Skeletal muscle tissue (tissue), 4 donors: ENCODE results near the gene ANTXR2. TPM values are rescaled to one million over a fixed set of nuclear protein-coding genes. Genes with fewer than 3 reads are reported as not detected.
"Not testable (repeated sequence)": the region's sequence is repeated elsewhere in the genome, so short reads cannot be mapped to it uniquely, and the experiment has no call there.

Experiments used
- H3K27ac ChIP-seq: one replicate; pipeline ENCODE4 v1.7.0; 2013; ENCODE audit warnings: mild to moderate bottlenecking, low read depth, low read length, inconsistent platforms
- H3K27me3 ChIP-seq, 3 donors: one replicate each; pipeline ENCODE4 v1.7.0; 2013; ENCODE audit warnings: low read length in 3 of 3; ENCODE audit not compliant: control insufficient read depth in 3 of 3, insufficient read depth in 3 of 3
- H3K36me3 ChIP-seq, 3 donors: one replicate each; pipeline ENCODE4 v1.7.0; 2013; ENCODE audit warnings: low read length in 3 of 3; ENCODE audit not compliant: control insufficient read depth in 3 of 3, insufficient read depth in 3 of 3
- H3K4me1 ChIP-seq, 3 donors: one replicate each; pipeline ENCODE4 v1.7.0; 2013; ENCODE audit warnings: low read length in 3 of 3, mild to moderate bottlenecking in 3 of 3; ENCODE audit not compliant: control insufficient read depth in 3 of 3, insufficient read depth in 3 of 3
- H3K4me3 ChIP-seq, 3 donors: one replicate each; pipeline ENCODE4 v1.7.0; 2013; ENCODE audit warnings: low read length in 3 of 3
- H3K9ac ChIP-seq, 3 donors: one replicate each; pipeline ENCODE4 v1.7.0; 2013; ENCODE audit warnings: low read length in 3 of 3, mild to moderate bottlenecking in 3 of 3, moderate library complexity in 2 of 3, low read depth in 1 of 3
- H3K9me3 ChIP-seq, 3 donors: one replicate each; pipeline ENCODE4 v1.7.0; 2013; ENCODE audit warnings: low read length in 3 of 3; ENCODE audit not compliant: control insufficient read depth in 3 of 3
- total RNA-seq: library from RNA; depleted of rRNA; stranded (reverse); fragments of >200 nt; gene quantifications from one replicate; pipeline ENCODE4 v1.2.3, GENCODE V29; 2014
- donor health status: Osteomylitis.

The ANTXR2 gene
- total RNA-seq, 1 donor from 2014 or later: 45.9 TPM

GRCh38 chr4:80004319-80004718 lies 68.7 kb downstream of the ANTXR2 start:
- H3K36me3 ChIP-seq: peaks cover 0 to 3% (median 2%) of the 10 kb centered on the region in 3 donors
- no peak overlapping the region for H3K27ac ChIP-seq
- no peaks in the 10 kb centered on the region for H3K4me1 ChIP-seq
- no peak overlapping the region for H3K4me3 ChIP-seq
- H3K9ac ChIP-seq: no peak overlapping the region
- peaks cover 0 to 5% (median 0%) of the 10 kb centered on the region in 3 donors for H3K9me3 ChIP-seq
- no peaks in the 10 kb centered on the region for H3K27me3 ChIP-seq

GRCh38 chr4:80002559-80002958 lies 70.5 kb downstream of the ANTXR2 start:
- H3K4me1 ChIP-seq: not testable (repeated sequence)

GRCh38 chr4:79999048-79999447 lies 74.0 kb downstream of the ANTXR2 start:
- H3K9ac ChIP-seq, H3K27me3 ChIP-seq, H3K9me3 ChIP-seq, H3K36me3 ChIP-seq, H3K4me1 ChIP-seq, H3K27ac ChIP-seq, H3K4me3 ChIP-seq: not testable (repeated sequence)

More at GRCh38 chr4:80002559-80002958, 70.5 kb downstream of the ANTXR2 start:
- not testable (repeated sequence) for H3K4me3 ChIP-seq, H3K9ac ChIP-seq, H3K36me3 ChIP-seq, H3K27me3 ChIP-seq, H3K27ac ChIP-seq, H3K9me3 ChIP-seq

GRCh38 chr4:79998201-79998600 lies 74.8 kb downstream of the ANTXR2 start:
- H3K36me3 ChIP-seq: no peaks in the 10 kb centered on the region
- no peak overlapping the region for H3K4me3 ChIP-seq
- no peaks in the 10 kb centered on the region for H3K27me3 ChIP-seq
- H3K27ac ChIP-seq: no peak overlapping the region
- H3K4me1 ChIP-seq: no peaks in the 10 kb centered on the region
- H3K9me3 ChIP-seq: no peaks in the 10 kb centered on the region
- H3K9ac ChIP-seq: no peak overlapping the region

GRCh38 chr4:79996851-79997250 lies 76.2 kb downstream of the ANTXR2 start:
- H3K4me1 ChIP-seq: no peaks in the 10 kb centered on the region
- no peaks in the 10 kb centered on the region for H3K9me3 ChIP-seq
- H3K27me3 ChIP-seq: no peaks in the 10 kb centered on the region
- no peak overlapping the region for H3K9ac ChIP-seq
- no peaks in the 10 kb centered on the region for H3K36me3 ChIP-seq
- H3K27ac ChIP-seq: no peak overlapping the region
- H3K4me3 ChIP-seq: no peak overlapping the region

GRCh38 chr4:79993476-79993875 lies 79.6 kb downstream of the ANTXR2 start:
- Histone ChIP-seq H3K4me1 (no peaks in the 10 kb centered on the region), H3K4me3 (no peak overlapping the region), H3K36me3 (no peaks in the 10 kb centered on the region), H3K27me3 (no peaks in the 10 kb centered on the region), H3K9ac (no peak overlapping the region), H3K27ac (no peak overlapping the region), H3K9me3 (no peaks in the 10 kb centered on the region)

GRCh38 chr4:79991601-79992000 lies 81.4 kb downstream of the ANTXR2 start:
- no peak overlapping the region for H3K27ac ChIP-seq
- no peaks in the 10 kb centered on the region for H3K27me3 ChIP-seq
- H3K4me1 ChIP-seq: no peaks in the 10 kb centered on the region
- no peak overlapping the region for H3K4me3 ChIP-seq
- H3K9me3 ChIP-seq: no peaks in the 10 kb centered on the region
- H3K9ac ChIP-seq: no peak overlapping the region
- no peaks in the 10 kb centered on the region for H3K36me3 ChIP-seq

GRCh38 chr4:79991100-79991499 lies 81.9 kb downstream of the ANTXR2 start:
- not testable (repeated sequence) for H3K4me3 ChIP-seq, H3K9ac ChIP-seq, H3K27me3 ChIP-seq, H3K9me3 ChIP-seq, H3K36me3 ChIP-seq, H3K27ac ChIP-seq, H3K4me1 ChIP-seq

- H3K4me1 ChIP-seq: no peaks in the 10 kb centered on the region
- no peak overlapping the region for H3K27ac ChIP-seq
- no peak overlapping the region for H3K9ac ChIP-seq
- H3K4me3 ChIP-seq: no peak overlapping the region
- no peaks in the 10 kb centered on the region for H3K36me3 ChIP-seq
- H3K9me3 ChIP-seq: no peaks in the 10 kb centered on the region
- no peaks in the 10 kb centered on the region for H3K27me3 ChIP-seq
These were observed 85.6 kb downstream of the ANTXR2 start for GRCh38 chr4:79987401-79987800.

- Histone ChIP-seq H3K9me3 (no peaks in the 10 kb centered on the region), H3K9ac (no peak overlapping the region), H3K27me3 (no peaks in the 10 kb centered on the region), H3K4me1 (no peaks in the 10 kb centered on the region), H3K36me3 (no peaks in the 10 kb centered on the region), H3K4me3 (no peak overlapping the region), H3K27ac (no peak overlapping the region)
These were observed 89.6 kb downstream of the ANTXR2 start for GRCh38 chr4:79983431-79983830.
